Hematopoietic multipotent progenitor cell treated with erythropoietin and hydrocortisone succinate and interleukin-3 and kit ligand, for 6 days (in vitro differentiated cells): ENCODE data around the gene CINP.

Experiments
- DNase-seq: peaks from one replicate; pipeline ENCODE4 v3.0.0-alpha.2; 2015

The CINP gene

DNA sequence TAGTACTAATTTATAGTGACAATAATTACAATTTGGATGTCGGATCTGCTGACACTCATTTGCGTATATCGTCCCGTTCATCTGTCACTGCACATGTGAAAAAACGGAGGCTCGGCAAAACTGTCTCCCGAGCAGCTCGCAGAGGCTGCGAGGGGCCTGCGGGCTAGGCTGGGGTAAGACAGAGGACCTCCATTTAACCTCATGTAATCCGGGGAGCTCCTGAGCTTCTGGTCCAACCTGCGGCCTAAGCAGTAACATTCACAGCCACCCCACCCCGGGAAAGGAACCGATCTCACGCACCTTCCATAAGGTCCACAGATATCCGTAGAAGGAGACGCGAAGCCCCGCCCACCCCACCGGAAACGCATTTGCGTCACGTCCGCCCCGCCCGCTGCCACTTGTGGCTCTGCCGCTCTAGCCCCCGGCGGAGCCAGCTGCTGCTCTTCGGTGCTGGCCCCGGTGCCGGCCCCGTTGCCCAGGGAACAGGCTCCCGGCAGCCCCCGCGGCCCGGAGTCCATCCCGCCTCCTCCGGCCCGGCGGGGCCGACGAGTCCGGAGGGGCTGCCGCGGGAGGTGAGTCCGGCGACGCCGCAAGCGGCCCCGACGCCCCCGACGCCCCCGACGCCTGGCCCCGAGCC is at the start of gene CINP, which contains the start of gene TECPR2:
Gene CINP (minus strand): TSS at position 346 of the 637 bp plus-strand sequence. CDS start 39 bp downstream, at position 307.
Gene TECPR2 (plus strand): TSS at position 397 of the 637 bp plus-strand sequence. CDS start 13,781 bp downstream, outside the sequence.
- peak; percentile 97 for DNase-seq

DNA sequence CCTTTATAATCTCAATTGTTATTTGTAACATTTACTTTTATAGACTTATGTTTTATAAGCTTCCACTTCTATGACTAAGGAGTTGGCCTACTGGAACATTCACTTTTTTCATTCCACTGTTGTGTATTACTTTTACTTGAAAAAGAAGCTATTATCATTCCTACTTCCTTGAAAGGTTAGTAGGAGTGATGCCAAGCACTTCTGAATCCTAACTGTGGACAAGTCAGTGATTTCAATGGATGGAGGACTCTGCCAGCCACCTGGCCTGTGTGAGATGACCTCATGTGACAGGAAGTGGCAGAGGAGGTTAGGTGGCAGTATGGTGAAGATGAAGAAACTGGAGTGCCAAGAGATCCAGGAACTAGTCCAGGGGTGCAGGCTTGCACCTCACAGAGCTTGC is 46.0 kb upstream of the CINP start:
- DNase-seq = no peak

DNA sequence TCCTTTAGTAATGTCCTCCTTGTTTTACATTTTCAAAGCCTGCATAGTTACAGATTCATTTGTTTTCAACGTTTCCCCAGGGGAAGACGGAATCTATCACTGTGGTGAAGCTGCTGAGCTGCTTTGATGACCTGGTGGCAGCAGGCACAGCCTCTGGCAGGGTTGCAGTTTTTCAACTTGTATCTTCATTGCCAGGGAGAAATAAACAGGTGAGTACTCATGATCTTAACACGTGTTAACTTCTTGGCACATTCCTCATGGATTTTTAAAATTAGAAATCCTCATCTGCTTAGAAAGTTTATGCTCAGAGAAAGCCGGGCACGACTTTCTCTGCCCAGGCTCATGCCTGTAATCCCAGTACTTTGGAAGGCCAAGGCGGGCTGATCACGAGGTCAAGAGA is 44.6 kb upstream of the CINP start:
- no peak for DNase-seq

DNA sequence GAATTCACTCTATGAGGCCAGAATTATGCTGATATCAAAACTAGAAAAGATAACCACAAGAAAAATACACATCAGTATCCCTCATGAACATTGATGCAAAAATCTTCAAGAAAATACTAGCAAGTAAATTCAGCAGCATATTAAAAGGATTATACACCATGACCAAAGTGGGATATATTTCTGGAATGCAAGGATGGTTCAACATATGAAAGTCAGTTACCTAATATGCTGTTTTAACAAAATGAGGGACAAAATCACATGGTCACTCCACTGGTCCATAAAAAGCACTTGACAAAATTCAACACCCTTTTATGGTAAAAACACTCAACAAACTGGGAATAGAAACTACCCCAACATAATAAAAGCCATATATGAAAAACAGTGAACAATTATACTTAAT is 40.3 kb upstream of the CINP start:
- DNase-seq = no peak

DNA sequence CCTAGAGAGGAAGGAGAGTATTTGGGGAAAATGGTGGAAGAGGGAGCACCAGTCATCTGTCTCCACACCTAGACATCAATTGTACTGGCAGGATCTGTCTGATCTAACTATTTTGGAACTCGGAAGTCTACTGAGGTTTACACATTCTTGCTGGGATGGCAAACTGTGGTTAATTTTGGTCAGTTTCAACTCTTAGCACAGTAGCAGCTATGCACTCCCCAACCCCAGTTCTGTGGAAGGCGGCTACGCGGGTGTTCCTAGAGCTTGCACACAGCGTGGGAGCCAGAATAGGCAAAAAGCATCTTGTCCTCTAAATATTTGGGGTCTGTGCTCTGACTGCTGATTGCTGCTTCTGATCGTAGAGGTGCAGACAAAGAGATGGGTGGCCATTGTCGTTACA is 33.8 kb upstream of the CINP start:
- DNase-seq = no peak

DNA sequence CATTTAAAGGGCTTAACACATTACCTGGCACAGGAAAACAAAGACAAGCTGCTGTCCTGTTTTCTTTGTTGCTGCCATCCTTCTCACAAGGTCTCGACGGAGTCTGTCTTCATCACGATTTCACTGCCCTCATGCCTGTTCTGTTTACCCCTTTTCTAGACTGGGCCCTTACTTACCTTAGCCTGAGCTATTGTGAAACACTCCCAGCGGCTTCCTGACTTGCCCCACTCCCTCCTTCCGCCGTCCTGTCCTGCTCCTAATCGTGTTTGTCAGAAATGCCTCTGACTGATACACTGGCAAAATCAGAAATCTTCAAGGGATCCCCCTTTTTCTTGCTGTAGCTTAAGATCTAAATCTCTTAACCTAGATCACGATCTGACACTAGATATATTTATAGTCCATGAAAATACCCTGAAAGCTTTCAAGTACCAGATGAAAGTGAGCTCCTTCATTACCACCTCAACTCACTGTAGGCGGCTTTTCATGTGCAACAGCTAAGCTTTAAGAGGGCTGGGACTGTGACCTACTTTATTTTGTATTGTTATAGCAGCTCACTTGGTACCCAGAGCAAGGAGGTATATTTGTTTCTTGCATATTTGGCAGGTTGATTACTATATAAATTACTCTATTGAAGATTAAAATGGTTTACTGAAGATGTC is 32.2 kb upstream of the CINP start:
- no peak for DNase-seq

DNA sequence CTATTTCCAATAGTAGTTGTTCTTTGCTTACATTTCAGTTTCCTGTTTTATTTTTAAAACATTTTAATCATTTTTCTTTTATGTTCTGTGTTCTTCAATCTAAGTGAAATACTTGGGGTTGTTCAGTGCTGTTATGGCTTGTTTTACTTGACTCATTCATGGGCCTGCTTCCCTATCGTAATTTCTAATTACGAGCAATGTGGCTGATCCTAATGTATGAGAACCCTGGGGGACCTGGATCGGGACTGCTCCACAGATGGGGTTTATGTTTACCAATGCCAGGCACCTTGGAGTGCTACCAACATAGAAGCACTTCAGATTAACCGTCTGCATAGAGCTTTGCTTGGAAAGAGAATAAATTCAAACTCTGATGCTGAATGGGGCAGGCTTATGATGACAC is 29.8 kb upstream of the CINP start:
- DNase-seq = no peak

DNA sequence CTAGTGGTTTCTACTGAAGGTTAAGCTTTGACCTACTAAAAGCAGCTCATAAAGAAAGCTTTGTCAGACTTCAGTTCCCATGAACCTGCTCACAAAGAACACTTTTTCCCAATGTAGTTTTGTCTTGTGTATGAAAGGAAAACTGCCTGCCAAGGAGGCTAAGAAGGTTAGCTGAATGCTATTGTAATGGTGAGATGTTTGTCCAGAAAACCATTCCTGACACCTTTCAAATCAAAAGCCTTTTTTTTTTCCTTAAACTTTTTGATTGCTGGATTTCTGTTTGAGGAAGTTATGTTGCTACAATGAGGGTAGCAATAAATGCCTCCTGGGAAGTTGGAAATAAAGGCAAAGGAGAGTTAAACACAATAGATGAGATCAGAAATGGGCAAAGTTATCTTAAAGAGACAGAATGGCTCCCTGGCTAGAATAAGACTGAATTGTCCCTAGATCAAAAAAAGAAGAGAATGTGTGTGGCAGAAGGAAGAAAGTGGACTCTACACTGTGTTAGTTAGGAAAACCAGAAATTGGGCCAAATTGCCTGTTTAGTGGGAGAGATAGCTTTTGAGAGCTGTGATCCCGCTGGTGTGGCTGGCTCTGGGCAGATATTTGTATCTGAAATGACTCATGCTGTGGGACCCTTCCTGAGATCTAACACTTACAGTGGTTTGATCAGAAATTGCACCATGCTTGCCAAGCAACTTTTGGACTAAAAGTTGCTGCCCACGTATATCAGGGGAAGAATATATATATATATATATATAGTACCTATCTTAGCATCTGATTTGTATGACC is 27.6 kb upstream of the CINP start:
- peak; percentile 42 for DNase-seq

DNA sequence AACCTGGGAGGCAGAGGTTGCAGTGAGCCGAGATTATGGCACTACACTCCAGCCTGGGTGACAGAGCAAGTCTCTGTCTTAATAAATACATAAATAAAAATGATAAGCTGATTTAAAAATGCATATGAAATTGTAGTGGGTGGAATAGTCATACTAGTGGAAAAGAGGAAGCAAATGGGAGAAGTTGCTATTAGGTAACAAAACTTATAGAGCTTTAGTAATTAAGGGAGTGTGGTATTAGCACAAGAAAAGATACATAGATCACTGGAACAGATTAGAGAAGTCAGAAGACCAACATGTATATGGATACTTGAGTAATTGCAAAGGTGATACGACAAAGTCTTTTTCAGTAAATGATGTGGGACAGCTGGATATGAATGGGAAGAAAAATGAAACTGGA is 26.6 kb upstream of the CINP start:
- DNase-seq = peak; percentile 52

DNA sequence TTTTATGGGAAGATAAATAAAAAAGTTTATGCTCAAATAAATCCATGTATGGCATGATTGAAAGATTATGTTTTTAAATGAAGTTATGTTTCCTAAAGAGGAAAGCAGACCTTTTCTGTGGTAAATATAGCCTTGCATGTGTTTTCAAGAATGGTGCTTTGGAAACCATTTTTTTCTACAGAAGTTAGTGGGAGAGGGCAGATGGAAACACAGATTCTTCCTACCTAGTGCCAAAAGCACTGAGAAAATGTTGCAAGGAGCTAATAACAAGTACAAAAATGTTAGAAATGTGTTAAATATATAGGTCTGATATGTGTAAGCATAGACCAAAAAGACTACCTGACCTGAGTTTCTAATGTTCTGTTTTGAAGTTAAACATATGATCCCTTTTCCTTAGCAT is 24.4 kb upstream of the CINP start:
- DNase-seq = no peak

DNA sequence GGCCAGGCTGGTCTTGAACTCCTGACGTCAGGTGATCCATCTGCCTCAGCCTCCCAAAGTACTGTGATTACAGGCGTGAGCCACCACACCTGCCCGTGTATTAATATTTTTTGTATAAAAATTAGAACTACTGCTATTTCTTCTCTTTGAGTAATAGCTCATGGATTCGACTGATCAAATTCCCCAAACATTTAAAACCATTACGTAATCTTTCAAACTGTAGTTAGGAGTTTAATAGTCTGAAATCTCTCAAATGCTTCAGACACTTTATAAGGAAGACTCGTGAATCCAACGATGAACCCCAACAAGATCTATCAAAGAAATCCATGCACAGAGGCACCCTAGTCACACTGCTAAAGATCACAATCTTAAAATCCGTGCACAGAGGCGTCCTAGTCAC is 16.1 kb upstream of the CINP start:
- no peak for DNase-seq

DNA sequence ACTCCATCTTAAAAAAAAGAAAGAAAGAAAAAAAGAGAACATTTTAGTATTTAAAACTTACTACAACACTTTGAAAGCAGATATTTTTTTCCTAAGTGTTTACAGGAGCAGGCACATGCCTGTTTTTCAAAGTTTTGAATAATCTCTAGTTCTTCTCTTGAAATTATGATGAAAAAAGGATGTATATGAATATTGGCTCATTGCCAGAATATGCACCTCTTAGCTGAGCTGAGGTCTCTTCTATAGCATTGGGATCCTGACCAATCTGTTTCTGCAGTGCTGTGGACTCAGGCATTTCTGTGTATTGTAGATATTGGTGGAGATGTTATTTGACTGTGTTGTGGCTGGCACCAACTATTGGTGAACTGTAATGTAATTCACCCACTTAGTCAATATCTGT is 15.0 kb upstream of the CINP start:
- DNase-seq = peak; percentile 18

DNA sequence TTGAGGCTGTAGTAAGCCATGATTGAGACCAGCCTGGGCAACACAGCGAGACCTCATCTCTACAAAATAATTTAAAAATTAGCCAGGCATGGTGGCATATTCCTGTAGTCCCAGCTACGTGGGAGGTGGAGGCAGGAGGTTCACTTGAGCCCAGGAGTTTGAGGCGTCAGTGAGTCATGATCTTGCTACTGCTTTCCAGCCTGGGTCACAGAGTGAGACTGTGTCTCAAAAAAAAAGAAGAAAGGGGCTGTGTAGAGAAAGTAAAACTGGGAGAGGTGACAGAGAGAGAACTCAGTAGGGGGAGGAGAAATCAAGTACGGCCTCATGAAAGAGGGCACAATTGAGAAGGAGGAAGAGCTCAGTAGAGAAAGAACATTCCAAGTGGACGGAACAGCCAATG is 12.4 kb upstream of the CINP start:
- DNase-seq = no peak

DNA sequence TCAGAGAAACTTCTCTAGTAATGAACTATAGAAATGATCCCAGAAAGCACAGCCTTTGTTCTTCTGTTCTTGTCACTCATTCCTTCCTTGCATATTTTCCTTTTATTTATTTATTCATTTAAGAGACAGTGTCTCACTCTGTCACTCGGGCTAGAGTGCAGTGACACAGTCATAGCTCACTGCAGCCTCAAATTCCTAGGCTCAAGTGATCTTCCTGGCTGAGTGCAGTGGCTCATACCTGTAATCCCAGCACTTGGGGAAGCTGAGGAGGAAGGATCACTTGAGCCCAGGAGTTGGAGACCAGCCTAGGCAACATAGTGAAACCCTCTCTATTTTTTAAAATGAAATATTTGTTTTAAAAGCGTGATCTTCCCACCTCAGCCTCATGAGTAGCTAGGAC is 11.6 kb upstream of the CINP start:
- DNase-seq = no peak

DNA sequence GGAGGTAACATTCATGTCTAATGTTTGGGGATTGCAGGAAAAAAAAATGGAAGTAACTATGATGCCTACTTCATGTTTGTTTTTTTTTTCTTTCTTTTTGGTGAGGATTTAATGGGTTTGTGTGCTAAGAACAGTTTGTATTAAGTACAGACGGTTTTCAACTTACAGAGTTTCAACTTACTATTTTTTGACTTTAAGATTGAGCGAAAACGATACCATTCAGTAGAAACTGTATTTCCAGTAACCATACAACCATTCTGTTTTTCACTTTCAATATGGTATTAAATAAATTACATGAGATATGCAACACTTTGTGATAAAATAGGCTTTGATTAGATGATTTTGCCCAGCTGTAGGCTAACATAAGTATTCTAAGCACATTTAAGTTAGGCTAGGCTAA is 10.4 kb upstream of the CINP start:
- DNase-seq = no peak

DNA sequence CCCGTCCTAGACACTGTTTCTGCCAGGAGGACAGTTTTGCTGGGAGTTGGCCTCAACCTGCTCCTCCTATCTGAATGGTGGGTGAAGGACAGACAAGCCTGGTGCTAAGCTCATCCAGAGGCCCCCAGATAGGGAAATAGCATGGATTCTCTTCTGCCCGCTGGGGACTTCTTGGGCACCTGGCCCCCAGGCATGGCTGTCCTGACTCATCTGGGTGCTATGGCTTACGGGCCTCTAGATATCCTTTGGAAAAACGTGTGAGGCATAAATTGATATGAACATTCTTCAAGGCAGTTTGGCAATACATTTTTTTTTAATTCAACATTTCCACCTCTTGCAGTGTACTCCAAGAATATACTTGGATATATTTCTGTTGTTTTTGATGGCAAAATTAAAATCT is 8.7 kb upstream of the CINP start:
- no peak for DNase-seq

DNA sequence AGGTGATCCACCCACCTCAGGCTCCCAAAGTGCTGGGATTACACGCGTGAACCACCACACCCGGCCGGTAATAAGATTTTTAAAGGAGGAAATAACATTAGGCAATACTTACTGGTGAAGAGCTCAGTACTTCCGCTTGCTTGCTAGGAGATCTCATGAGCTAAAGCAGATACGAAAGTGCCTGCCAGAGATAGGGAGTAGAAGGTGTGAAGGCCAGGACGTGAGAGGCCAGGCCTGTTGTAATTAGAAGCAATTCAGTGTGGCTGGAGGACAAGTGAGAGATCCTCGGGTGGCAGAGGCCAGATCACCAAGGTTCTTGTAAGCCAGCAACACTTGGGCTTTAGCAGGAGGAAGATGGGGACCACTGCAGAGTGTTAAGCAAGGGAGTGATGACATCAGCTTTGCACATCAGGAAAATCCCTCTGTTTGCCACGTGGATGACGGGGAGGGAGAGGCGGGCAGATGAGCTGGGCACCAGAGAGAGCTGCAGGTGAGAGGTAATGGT is 7.7 kb upstream of the CINP start:
- DNase-seq = peak; percentile 59

DNA sequence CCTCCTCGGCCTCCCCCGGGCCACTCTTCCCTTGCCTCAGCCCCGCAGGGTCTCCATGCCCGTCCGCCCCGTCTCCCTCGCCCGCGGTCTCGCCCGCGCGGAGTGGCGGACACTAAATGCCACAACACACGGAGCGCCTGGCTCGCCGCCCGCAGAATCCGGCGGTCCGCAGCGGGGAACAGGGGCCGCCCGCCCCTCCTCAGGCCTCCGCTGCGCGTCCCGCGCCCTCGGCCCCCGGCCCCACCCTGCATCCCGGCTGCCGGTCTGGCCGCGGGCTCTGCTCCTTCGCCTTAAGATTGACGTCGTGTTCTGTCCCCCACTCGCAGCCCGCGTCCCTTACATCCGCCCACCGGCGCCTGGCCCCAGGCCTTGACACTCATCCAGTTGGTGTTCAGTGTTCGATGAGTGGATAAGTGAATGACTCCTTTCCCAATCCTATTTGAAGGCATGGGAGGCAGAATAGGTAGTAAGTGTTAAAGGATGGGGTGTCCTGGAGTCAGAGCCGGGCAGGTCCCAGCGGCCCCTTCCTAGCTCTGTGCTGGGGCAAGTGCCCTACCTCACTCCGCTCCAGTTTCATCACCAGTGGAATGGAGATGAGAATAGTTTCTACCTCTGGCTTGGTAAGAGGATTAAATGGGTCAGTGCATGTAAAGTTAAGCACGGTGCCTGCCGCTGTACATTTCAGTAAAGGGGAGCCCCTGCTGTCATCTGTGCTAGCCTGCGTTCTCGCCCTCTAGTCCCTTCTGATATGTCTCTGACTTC is 673 bp upstream of the CINP start:
- DNase-seq = peak; percentile 35

DNA sequence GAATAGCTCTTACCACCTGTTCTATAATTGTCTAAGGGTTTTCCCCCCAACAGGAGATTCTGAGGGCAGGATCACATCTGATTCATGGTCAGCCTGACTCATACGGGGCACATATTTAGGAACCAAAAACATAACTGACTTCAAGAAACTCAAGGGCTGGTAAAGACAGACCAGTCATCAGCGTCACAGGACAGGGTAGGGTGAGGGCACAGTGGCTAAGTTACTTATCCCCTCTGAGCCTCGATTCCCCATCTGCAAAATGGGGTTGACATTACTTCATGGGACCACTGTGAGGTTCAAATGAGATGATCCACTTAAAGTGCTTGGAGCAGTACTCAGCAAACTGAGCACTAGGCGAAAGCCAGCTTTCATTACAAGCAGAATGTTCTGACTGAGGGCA is 606 bp downstream of the CINP start:
- DNase-seq = peak; percentile 31

DNA sequence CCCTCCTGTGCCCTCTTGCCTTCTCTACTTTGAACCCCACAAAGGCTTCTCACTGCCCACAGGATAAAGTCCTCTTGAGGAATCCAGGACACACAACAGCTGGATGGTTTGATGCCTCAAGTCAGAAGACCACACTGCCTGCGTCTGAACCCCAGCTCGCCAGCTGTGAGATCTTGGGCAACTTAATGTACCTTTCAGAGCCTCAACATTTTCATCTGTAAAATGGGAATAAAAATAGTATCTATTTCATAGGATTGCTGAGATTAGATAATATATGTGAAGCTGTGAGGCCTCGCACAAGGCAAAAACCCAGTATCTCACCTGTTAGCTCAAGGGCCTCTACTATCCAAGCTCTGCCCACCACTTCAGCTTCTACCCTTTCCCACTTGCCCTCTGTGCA is 2.3 kb downstream of the CINP start:
- no peak for DNase-seq

DNA sequence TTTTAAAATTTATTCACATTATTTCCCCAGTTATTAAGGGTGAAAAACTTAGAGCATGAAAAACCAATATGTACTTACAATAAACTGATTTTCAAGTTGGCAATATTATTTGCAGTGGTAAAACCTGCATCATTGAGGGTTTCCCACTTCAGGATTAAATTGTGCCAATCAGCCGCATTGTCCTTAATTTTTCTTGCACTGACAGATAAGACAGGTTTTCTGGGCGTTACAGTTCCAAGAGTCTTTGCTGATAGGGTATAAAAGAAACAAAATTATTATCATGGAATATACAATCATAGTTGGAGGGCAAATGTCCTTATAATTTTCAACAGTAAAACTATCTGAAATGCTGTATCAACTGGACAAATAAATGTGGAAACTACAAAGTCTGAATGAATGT is 3.3 kb downstream of the CINP start:
- peak; percentile 52 for DNase-seq

DNA sequence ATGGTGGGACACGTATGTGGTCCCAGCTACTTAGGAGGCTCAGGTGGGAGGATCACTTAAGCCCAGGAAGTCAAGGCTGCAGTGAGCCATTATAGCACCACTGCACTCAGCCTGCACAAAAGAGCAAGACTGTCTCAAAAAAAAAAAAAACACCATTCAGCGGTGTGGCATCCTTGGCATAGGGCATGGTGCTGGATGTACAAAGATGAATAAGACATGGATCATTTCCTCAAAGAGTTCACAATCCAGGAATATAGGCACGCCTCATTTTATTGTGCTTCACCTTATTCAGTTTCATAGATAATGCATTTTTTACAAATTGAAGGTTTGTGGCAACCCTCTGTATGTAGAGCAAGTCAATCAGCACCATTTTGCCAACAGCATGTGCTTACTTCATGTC is 6.4 kb downstream of the CINP start:
- no peak for DNase-seq

DNA sequence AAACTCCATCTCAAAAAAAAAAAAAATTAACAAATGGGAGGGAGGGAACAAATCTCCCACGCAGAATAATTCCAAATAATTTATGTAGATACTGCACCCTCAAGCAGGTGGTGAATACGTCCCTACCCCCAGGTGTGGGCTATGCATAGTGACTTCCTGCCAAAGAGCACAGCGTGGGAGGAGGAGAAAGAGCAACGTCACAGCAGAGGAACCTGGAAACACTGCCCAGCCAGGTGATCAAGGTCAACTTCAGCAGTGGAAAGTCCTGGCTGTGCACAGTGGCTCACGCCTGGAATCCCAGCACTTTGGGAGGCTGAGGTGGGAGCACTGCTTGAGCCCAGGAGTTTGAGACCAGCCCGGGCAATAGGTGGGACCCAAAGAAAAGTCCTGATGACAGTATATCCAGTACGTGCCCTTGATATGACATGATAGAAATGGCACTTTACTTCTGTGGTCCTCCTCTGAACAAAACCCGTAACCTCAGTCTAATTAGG is 9.5 kb downstream of the CINP start:
- no peak for DNase-seq
